NCI-H2107 treated with DMSO at 0.1 percent for 48 hours (cell line): ENCODE measurements around the gene PRR20G.

Experiments
- DNase-seq: peaks from one replicate; lab custom pipeline; 2025; ENCODE audit not compliant: unreplicated experiment; lab: John Stamatoyannopoulos, UW

The PRR20G gene

GRCh38 chr3:127237835-127238234 lies 50.0 kb downstream of the PRR20G start:
- DNase-seq, result no peak

- no peak for DNase-seq
These were observed 52.1 kb downstream of the PRR20G start for GRCh38 chr3:127235706-127236105.

- DNase-seq, result no peak
These were observed 53.1 kb downstream of the PRR20G start for GRCh38 chr3:127234778-127235177.
